NCI-H748 (cell line): ENCODE measurements around the gene C8B.
A peak's percentile ranks its signal among the peaks of the same experiment; 100 is the strongest.

Experiments used
- DNase-seq: peaks from one replicate; lab custom pipeline; 2025; ENCODE audit not compliant: unreplicated experiment; lab: John Stamatoyannopoulos, UW

C8B gene

DNA sequence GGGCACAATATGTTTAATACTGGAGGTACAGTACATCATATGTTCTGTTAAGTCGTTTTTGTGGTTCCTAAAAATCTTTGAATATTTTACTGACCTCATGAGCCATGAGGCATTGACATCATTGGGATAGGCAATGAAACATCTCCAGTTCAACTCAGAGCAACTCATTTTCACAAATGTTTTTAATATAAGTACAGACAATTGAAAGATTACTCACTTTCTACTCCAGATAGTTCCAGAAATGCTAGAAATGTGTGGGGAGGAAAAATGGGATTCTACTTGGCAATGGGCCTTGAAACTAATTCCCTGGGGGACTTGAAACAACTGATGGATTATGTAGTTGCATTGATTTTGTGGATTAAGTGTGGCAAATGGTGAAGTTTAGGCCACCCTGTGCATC lies 7.2 kb upstream of the C8B start:
- no peak for DNase-seq

DNA sequence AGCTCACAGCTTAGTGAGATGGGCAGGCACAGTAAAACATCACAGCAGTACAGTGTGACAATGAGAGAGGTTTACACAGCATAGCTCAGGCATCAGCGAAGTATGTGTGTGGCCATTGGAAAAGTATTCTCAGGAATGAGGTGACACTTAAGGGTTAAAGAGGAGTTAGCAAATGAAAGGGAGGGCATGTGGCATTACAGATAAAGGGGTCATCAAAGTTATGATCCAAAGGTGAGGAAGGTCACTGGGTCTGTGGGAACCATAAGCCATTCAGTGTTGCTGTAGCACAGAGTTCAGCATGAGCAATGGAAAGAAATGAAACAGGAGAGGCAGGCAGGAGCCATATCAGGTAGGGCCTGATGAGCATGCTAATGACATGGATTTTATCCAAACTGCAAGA lies 4.5 kb upstream of the C8B start:
- no peak for DNase-seq

DNA sequence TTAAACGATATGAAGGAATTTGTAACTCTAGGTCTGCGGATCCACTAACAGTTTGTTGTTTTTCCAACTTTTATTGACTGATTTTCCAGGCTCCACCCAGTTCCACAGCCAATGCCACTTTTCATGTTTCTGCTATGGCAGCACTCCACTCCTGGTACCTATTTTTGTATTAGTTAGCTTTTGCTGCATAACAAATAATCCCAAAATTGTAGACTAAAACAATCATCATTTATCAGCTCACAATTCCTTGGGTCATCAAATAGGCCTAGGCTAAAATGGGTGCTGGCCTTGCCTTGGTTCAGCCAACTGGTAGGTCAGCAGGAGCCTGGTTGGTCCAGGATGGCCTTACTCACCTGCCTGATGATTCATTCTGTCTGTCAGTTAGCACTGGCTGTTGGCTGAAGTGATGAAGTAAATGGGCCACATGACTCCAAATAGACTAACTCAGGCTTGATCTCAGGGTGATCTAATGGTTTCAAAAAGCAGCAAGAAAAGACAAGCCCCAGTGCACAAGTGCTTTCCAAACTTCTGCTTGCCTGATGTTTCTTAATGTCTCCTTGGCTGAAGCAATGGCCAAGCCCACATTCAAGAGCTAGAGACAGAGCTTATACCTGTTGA lies 3.2 kb upstream of the C8B start:
- no peak for DNase-seq

DNA sequence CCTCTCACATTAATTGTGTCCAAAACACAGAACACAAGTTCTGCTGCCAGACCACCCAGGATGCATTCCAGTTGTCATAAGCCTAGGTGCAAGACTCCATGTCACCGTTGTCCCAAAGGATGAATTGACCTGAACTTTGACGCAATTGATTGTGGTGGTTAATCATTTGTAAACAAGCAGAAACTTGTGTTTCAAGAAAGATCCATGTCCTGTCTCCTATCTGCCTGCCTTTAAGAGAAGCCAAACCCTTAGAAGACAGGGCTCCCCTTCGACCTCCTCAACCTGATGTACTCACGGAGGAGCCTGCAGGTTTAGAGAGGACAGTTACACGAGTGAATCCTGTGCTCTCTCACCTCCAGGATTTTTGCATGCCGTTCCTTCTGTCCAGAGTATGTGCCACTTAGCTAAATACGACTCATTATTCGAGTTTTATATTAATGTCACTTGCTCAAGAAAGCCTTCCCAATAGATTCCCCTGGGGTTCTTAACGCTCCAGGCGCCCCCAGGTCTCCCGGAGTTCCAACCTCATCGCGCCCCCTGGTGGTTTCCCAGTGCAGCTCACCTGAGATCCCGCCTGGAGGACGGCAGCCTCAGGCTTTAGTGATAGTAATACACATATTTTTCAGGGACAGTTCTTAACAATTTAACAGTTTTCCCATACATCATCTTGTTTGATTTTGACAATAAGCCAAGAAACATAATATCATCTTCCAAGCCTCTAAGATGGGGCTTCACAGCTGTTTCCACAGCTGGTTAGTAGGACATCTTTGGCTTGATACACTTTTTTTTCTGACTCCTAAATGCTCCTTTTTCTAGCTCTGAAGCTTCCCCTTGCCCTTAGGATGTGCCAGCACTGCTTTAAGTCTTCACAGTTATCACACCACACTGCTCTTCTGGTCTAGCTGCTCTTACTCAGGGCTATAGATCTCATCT lies 2.4 kb upstream of the C8B start:
- peak; percentile 26 for DNase-seq

DNA sequence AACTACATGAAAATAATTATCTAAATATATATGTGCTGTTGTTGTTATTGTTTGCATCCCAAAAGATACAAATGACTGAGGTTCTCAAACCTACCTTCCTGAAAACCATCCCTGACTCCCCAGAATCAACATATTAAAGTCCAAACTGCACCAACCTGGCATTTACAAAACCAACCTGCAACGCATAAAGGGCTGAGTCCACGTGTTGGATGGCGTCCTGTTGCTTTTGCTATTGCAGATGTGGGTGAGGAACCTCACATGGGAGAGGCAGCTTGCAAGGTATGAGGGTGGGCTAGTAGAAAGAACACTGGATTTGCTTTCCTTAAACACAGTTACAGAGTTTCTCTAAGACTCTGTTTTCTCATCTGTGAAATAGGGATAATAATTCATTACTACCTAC lies 1.5 kb upstream of the C8B start:
- no peak for DNase-seq

DNA sequence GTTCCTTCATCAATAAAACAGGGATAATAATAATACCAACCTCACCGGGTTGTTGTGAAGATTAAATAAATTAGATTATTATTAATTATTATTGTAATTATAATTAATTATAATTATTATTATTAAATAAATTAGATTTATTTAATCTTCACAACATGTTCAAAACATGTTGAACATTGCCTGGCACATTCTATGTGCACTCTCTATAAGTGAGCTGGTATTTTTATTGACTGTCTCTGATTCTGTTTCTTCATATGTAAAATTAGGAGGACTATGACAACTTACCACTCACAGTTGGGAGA lies 834 bp upstream of the C8B start:
- no peak for DNase-seq

DNA sequence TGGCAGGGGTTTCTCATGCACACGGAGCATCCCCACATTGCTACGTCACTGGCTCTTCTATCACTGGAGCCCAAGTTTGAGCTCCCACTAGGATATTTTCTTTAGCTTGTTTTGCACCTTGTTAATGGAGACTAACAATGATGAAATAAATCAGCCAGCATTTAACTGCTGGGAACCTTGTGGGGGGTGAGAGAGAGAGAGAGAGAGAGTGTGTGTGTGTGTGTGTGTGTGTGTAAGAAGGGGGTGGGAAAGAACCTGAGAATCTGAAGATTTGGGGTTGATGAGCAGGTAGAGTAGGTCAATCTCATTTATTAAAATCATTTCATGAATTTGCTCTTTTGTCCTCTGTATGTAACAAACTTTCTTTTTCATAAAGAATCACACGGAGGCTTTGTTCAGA lies 624 bp downstream of the C8B start:
- no peak for DNase-seq

DNA sequence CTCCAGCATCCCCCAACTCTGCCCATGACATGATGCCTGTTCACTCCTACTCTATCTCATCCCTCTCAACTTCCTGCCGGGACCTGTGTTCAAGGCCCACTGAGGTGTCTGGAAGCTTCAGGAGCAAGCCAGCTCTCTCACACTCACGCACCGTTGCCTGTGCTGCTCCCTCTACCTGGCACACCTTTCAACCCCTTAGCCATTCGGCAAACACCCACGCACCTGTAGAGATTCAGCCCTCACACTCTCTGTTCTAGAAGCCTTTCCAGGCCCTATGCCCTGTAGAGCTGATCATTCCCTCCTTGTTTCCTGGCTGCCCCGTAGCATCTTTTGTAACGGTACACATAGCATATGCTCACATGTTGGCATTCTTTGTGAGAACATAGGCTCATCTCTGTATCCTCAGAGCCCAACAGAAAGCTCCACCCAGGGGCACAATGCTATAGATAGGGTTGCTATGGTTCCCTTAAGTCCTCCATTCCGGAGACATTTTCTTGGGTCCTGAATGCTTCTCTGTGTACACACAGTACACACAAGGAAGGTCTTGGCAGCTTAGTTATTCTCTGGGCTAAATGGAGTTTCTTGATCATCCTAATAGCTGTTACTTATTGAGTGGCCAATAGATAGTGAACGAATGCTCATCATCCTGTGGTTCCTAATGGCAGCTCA lies 1.3 kb downstream of the C8B start:
- DNase-seq, result no peak

DNA sequence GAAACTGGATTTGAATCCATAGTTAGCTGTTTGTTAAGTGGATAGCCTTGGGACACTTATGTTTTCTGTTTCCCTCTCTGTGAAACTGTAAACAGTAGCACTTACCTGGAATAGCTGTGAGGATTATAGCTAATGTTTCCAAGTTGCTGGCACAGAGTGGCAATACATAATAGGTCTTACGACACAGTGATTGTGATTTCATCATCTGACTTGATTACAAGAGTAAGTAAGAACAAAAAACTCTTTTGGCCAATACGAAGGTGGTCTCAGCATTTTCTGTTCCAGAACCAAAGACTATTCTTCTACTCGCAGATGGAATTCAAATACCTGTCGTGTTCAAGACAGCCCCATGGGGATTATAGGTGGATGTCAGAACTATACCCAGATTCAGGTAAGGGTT lies 2.1 kb downstream of the C8B start:
- no peak for DNase-seq

DNA sequence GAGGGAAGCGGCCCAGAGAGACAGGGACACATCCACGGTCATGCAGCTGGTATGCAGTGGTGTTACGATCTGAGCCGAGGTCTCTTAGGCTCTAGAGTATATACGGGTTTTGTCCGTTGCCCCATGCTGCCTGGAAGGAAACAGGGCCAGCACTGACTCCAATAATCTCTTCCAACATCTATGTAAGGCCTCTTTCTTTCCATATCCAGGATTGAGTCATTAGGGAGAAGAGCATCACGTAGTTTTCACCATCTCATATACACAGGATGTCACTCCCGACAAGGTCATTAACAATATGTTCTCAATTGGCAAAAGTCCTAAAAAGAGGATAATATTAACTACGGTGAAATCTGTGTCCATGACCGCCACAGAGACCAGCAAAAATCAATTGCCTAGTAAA lies 4.4 kb downstream of the C8B start:
- no peak for DNase-seq

DNA sequence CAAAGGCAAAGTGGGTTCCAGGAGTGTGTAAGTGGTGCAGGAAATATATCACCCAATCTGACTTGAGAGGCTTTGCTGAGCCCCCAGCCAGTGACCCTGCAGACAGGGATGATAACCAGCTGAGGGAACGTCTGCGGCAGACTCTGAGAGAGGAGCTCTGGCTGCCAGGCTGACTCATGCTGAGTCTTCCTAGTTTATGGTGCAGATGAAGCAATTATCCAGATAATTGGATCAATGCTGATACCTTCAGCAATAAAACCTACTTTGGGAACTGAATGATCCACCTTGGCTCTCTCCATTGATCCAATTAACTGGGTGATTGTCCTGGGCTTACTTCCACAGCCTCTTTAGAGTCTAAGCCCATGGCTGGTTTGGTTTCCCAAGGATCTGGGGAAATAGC lies 7.3 kb downstream of the C8B start:
- no peak for DNase-seq

DNA sequence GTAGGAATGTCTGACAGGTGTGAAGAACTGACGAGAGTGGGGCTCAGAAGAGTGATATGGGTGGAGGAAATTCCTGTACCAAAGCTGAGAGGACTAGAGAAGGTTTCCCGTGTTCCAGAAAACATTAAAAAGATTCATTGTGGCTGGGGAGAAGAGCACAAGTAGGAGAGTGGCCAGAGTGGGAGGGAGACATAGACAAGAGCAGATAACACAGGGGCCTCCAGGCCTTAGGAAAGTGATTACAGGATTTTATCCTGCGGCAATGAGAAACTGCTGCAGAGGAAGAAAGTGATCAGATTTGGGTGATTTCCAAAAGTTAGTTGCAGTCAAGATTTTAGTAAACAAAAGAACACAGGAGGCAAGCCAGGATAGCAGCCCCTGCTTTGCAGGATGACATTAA lies 7.9 kb downstream of the C8B start:
- DNase-seq, result no peak

DNA sequence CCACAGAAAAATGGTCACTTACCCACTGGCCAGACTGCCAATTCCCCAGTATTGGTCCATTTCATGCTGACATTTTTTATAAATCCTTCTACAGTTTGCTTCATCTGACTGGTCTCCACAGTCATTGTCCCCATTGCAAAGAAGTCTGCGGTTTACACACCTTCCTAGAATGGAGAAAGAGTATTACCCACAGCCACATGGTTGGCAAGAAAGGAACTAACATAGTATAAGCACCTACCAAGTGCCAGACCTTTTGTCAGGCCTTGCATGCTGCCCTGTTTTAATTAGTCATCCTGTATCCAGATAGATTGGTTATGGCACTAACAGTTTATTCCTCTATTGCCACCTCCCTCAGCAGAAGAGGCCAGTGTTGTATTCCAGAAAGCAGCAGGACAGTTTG lies 11.2 kb downstream of the C8B start:
- no peak for DNase-seq

DNA sequence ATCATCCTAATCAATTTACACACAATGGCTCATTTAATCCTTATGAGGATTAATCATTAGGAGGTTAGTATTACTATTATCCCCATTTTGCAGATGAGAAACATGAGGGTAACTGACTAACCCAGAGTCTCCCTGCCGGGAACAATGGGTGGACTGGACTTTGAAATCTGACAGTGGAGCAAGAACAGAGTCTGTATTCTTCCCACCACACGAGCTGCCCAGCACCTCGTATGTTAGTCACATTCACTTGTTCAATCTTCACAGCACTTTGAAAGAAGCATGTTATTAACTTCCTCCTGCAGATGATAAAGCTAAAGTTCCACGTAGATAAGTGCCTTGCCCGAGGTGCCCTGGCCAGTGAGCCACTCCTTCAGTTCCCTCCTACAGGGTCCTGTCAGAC lies 12.4 kb downstream of the C8B start:
- DNase-seq, result no peak

DNA sequence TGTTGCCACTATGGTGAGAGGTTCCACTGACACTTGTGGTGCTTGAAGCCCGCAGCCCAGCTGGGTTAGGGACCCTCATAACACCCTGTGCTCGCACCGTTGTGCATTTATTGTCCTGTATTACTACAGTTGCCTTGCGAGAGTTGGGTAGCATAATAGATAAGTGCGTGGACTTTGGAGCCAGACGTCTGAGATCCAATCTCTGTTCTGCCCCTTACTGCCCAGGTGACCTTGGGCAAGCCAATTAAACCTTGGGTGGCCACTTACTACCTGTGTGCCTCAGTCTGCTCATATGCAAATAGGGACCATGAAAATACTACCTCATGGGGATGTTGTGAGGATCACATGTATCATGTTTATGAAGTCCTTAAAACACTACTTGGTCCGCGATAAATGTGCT lies 13.3 kb downstream of the C8B start:
- DNase-seq, result peak; percentile 93

DNA sequence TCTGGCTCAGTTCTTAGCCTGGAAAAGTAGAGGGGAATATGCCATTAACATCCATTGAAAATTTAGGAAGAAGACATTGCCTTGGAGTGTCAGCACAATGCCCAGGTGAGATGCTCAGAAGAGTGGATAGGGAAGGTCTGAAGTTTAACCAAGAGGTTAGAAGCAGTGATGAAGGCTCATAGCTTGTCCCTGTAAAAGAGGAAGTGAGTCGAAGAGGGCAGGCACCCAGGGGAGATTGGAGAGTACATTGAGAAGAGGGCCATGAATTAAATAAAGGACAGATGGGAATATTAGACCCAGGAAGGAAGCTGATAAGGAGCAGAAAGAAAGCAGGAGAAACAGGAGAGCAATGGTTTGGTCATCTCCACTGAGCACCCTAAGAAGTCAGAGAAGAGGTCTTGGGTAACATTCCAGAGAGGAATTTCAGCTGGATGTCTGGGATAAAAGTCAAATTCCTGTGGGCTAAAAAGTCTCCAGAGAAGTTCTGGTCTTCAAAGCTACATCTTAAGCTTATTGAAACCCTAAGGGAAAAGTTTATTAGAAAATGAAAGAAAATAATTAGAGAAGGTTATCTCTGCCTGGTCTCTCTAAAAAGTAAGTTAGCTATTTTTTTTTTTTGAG lies 17.3 kb downstream of the C8B start:
- no peak for DNase-seq

DNA sequence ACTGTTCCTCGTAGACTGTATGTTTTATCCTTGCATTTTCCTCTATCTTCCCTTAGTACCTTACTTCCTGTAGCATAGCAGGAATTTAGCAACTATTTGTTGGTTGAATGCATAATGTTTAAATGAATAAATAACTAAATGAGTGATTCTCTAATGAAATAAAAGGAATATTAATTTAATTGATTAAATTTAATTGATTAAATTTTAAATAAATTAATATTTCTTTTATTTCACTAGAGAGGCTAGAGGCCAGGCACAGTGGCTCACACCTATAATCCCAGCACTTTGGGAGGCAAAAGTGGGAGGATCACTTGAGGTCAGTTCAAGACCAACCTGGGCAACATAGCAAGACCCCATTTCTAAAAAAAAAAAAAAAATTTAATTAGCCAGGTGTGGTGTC lies 25.8 kb downstream of the C8B start:
- DNase-seq, result no peak

DNA sequence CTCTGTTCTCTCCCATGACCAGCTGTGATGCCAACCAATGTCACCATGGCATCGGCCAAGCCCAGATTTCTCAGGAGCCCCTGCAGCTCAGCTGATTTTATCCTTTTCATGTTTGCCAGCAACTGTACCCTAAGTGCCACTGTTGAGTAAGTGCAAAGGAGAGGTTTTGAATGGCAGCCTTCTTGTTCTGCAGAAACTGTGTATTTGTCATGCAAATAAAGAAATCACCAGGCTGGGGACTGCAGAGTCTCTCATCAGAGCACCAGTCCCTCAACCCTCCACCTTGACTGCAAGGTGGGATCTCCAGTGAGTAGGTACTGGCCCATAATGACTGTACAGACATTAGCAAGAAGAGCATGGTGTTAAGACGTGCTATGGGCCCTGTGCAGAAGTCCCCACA lies 26.6 kb downstream of the C8B start:
- no peak for DNase-seq

DNA sequence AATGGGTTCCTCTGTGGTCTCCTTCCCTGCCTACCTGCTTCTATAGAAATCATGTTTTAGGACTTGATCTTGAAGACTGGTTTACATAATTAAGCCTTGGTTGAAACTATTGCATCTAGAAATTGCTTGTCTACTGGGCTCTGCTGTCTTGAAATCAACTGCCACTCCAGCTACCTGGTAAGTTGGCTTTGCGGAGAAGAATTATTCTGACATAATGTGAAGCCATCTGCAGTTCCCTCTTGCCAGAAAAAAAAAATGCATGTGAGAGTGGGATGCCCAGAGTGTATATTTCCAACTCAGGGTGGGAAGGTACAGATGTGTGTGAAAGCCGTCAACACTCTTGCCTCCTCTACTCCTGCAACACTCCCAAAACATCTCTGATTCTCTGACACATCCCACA lies 27.2 kb downstream of the C8B start:
- DNase-seq, result no peak

DNA sequence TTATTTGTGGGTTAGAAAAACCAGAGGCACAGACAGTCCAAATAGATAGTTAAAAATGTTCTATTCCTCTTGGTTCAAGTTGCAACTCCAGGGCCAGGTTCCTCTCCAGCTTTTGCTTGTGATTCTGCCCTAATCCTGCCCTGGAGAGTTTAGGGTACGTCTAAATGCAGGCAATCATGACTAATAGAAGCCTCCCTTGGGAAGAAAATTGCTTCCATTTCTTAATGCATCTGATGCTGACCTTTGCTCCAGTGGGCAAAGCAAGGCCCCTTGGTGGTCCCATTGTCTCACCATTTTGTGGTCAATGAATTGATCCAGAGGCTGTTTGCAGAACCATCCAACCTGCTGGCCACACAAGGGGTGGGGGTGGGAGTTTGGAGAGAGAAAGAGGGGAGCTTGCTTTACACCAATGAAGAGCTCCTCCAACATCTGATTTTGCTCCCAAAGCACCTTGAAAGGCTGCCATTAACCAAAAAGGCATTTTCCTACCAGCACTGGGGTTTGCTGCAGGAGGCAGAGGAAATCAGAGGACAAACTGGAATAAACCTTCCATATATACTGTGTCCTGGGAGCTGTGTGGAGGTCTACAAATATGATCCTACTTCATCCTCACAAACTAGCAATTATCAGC lies 31.3 kb downstream of the C8B start:
- DNase-seq, result no peak

DNA sequence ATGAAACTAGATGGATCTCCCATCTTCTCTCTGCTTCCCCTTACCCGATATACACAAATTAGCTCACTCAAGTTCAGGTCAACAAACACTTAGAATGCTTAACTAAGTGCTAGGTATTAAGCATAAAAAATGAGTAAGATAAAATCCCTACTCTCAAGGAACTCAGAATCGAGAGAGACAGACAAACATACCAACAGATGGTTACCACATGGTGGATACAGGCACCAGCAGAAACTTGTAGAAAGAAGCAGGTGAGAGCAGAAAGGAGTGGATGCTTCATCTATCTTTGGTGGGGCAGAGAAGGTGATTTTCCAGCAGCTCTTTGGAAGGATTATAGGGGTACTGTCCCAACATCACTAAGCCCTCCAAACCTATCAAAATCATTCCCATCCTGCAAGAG lies 32.2 kb downstream of the C8B start:
- no peak for DNase-seq

DNA sequence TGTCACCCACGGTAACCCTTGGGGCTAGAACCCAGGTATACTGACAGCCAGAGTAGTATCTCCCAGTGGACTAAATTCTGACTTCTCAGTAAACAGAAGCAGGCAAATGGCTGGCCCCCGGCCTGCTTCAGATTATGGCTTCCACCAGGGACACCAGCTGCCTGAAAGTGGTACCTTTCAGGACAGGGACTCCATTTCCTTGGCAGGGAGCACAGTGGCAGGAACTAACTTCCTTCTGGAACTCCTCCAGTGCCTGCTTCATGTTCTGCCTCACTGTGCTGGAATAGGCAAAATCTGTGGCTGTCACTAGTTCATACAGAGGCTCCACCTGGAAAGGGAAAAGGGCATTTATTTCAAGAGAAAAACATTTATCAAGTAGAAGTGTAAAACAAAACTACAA lies 32.7 kb downstream of the C8B start:
- no peak for DNase-seq
